Measurements from ENCODE around the gene CASP12. TPM values are rescaled to one million over a fixed set of nuclear protein-coding genes. Genes with fewer than 3 reads are reported as not detected.

CASP12 gene
- total and polyA plus RNA-seq, 2 of the 4 experiments (the other 2 are of a cell fraction): 0.07 TPM; not detected in 1

- Histone ChIP-seq H2BK120ac (ENCODE audit: low read depth, low read length) (no peak overlapping the region), H3K14ac (replicated peaks; ENCODE audit: low read depth, low read length) (no peak overlapping the region), H3K27ac (ENCODE audit: insufficient read depth, low read length) (no peak overlapping the region), H4K91ac (ENCODE audit: insufficient read depth, low read depth, low read length) (no peak overlapping the region), H3K36me3 (ENCODE audit: control insufficient read depth, insufficient read depth, low read length) (no peaks in the 10 kb centered on the region), H3K4ac (ENCODE audit: low read depth, low read length) (no peak overlapping the region), H3K23ac (ENCODE audit: low read depth, low read length) (no peak overlapping the region), H2AFZ (replicated peaks; ENCODE audit: low read length, poor library complexity) (no peak overlapping the region), H3K56ac (ENCODE audit: extremely low read depth, insufficient read depth, low read length) (no peak overlapping the region), H3K9me3 (ENCODE audit: control insufficient read depth, insufficient read depth, low read length) (peaks cover 2% of the 10 kb centered on the region), H3K9ac (ENCODE audit: low read depth, low read length) (no peak overlapping the region), H3K4me1 (ENCODE audit: control insufficient read depth, insufficient read depth, low read length) (no peaks in the 10 kb centered on the region), H2BK20ac (ENCODE audit: low read depth, low read length) (no peak overlapping the region), H3K27me3 (ENCODE audit: control insufficient read depth, insufficient read depth, low read length) (no peaks in the 10 kb centered on the region), H2AK5ac (ENCODE audit: low read depth, low read length) (no peak overlapping the region), H4K5ac (ENCODE audit: low read depth, low read length) (no peak overlapping the region), H2BK5ac (ENCODE audit: low read depth, low read length, poor library complexity, severe bottlenecking) (no peak overlapping the region), H4K8ac (ENCODE audit: low read depth in 2 of 2, low read length in 2 of 2) (no peak overlapping the region), H3K4me3 (ENCODE audit: insufficient read depth, low read depth, low read length) (no peak overlapping the region), H2AK9ac (replicated peaks; ENCODE audit: low read depth, low read length, poor library complexity) (no peak overlapping the region), H3K4me2 (ENCODE audit: low read depth, low read length) (no peak overlapping the region), H3K79me1 (ENCODE audit: low read depth in 1 of 2, low read length in 2 of 2) (no peaks in the 10 kb centered on the region), H3K18ac (ENCODE audit: low read depth, low read length) (no peak overlapping the region), H3K9me1 (ENCODE audit: insufficient read depth, low read length) (no peaks in the 10 kb centered on the region), H4K20me1 (ENCODE audit: insufficient read depth, low read length) (no peaks in the 10 kb centered on the region), H2BK15ac (ENCODE audit: low read depth, low read length) (no peak overlapping the region)
- dilution Hi-C loops (cut with HindIII; ENCODE audit: low sequenced_read_pairs, unreplicated experiment): no loop called here
- ATAC-seq (ENCODE audit: low read depth) (no peak), DNase-seq (no peak)
- intact Hi-C loops (cut with micrococcal nuclease): no loop called here
- CTCF ChIA-PET: no interaction called here
- WGBS, 2 experiments (ENCODE audit: extremely low coverage in 2 of 2, insufficient read length in 1 of 2): no CpG with 5 or more reads among the region's 5 CpGs
- no TSS peak for BruUV-seq (replicated peaks)
- POLR2A ChIA-PET (ENCODE audit: unreplicated experiment): no interaction called here
- in situ Hi-C loops (cut with MboI; ENCODE audit: low sequenced_read_pairs): no loop called here
- TF ChIP-seq CHD1 (IDR thresholded peaks at IDR 0.05; ENCODE audit: low read depth, low read length) (no peak), MXI1 (IDR thresholded peaks at IDR 0.05; ENCODE audit: borderline replicate concordance, low read depth, low read length) (no peak), BHLHE40 (IDR thresholded peaks at IDR 0.05; ENCODE audit: low read depth, low read length) (no peak), CEBPB (IDR thresholded peaks at IDR 0.05; ENCODE audit: low read depth, low read length) (no peak), USF2 (IDR thresholded peaks at IDR 0.05; ENCODE audit: low read depth, low read length) (no peak), MAZ (IDR thresholded peaks at IDR 0.05; ENCODE audit: borderline replicate concordance, low read depth, low read length) (no peak), CTCF (conservative IDR thresholded peaks at IDR 0.05; ENCODE audit: low read depth, low read length) (no peak), NFE2L2 (IDR thresholded peaks at IDR 0.05; ENCODE audit: low read depth, low read length) (no peak), MAFK (IDR thresholded peaks at IDR 0.05; ENCODE audit: low read depth, low read length) (no peak), SMC3 (IDR thresholded peaks at IDR 0.05; ENCODE audit: low read depth, low read length) (no peak), FOS (IDR thresholded peaks at IDR 0.05; ENCODE audit: low read depth, low read length) (no peak), RCOR1 (IDR thresholded peaks at IDR 0.05; ENCODE audit: insufficient replicate concordance, low read length) (no peak), RAD21 (IDR thresholded peaks at IDR 0.05; ENCODE audit: low read length) (no peak), POLR2A (IDR thresholded peaks at IDR 0.05; ENCODE audit: low read depth, low read length) (no peak), ELK1 (IDR thresholded peaks at IDR 0.05; ENCODE audit: borderline replicate concordance, low read depth, low read length) (no peak), RFX5 (IDR thresholded peaks at IDR 0.05; ENCODE audit: low read depth, low read length) (no peak)
These were observed 60.2 kb downstream of the CASP12 start for GRCh38 chr11:104837969-104838639.
